ENCODE measurements around the gene TM9SF2. TPM values are rescaled to one million over a fixed set of nuclear protein-coding genes. Genes with fewer than 3 reads are reported as not detected.

The TM9SF2 gene
- total and polyA plus RNA-seq, 9 of the 15 experiments (the other 6 are each of a cell fraction or from before 2014, with no cell fraction given) = 23.3 to 83.2 (median 55.1) TPM

DNA sequence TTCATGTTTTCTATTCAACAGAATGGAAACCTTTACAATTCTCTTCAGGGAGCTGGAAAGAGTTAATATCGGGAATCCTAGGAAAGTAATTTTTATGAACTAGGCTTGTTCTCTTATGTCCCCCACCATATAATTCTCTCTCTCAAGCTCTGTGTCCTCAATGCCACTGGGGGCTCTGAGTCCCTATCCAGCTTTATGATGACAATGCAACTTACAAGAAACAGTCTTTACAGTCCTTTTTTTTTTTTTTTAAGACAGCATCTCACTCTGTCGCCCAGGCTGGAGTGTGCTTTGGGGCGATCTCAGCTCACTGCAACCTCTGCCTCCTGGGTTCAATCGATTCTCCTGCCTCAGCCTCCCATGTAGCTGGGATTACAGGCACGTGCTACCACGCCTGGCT is 31.2 kb upstream of the TM9SF2 start:
- intact Hi-C loops (cut with micrococcal nuclease) = no loop called here
- Histone ChIP-seq H2AFZ (ENCODE audit: low read depth, low read length) (no peak overlapping the region), H3K27ac (ENCODE audit: extremely low read depth, low read depth, low read length) (no peak overlapping the region), H4K20me1 (replicated peaks; ENCODE audit: control insufficient read depth, insufficient read depth, low read length) (no peaks in the 10 kb centered on the region), H3K27me3 (ENCODE audit: control insufficient read depth in 2 of 2, insufficient read depth in 2 of 2, low read length in 2 of 2) (no peaks in the 10 kb centered on the region), H3K4me1 (replicated peaks in 1 of 2; ENCODE audit: control insufficient read depth in 2 of 2, insufficient read depth in 2 of 2, low read length in 2 of 2) (no peaks in the 10 kb centered on the region; a peak in 1 of 5 replicates), H3K4me2 (ENCODE audit: insufficient read depth, low read length) (no peak overlapping the region), H3K4me3 (no peak overlapping the region), H3K9ac (ENCODE audit: insufficient read depth in 1 of 2, low read depth in 2 of 2, low read length in 2 of 2) (no peak overlapping the region), H3K9me3 (replicated peaks; ENCODE audit: control insufficient read depth, insufficient read depth, low read depth, low read length) (no peaks in the 10 kb centered on the region), H3K79me2 (ENCODE audit: control insufficient read depth, insufficient read depth, low read length) (no peaks in the 10 kb centered on the region), H3K9me1 (ENCODE audit: control insufficient read depth, insufficient read depth, low read length) (no peaks in the 10 kb centered on the region), H3K36me3 (ENCODE audit: control insufficient read depth, insufficient read depth, low read length) (no peaks in the 10 kb centered on the region)
- FAIRE-seq = no peak
- WGBS (ENCODE audit: insufficient coverage, low coverage, missing lambda C conversion rate) = 27% methylated on average over 4 of the region's 6 CpGs
- BruUV-seq (replicated peaks) = no TSS peak
- in situ Hi-C loops (cut with MboI) = no loop called here
- peak; percentile 68; the same call in 1 of the 2 replicates for TF ChIP-seq C11orf30 (IDR thresholded peaks at IDR 0.05; ENCODE audit: low read depth)
- TF ChIP-seq ZNF316 (IDR thresholded peaks at IDR 0.05) = peak; percentile 79
- TF ChIP-seq MAFG (tag; conservative IDR thresholded peaks at IDR 0.05) = peak; percentile 44; the same call in 1 of the 2 replicates
- no peak for TF ChIP-seq ZFP91 (CRISPR knock-in tag; IDR thresholded peaks at IDR 0.05)
- no peak for DNase-seq (ENCODE audit: extremely low read depth in 1 of 4, low spot score in 3 of 4)
- ChIA-PET POLR2A (interaction anchor here (0.7 kb wide), 1 partner anchor 10 kb away, joined by 3 read pairs; no protein-coding TSS in a partner anchor), CTCF (ENCODE audit: low intra/inter-chr PET ratio) (no interaction called here)
- ATAC-seq = no peak
